ENCODE data around the gene BRSK2. TPM values are rescaled to one million over a fixed set of nuclear protein-coding genes. Genes with fewer than 3 reads are reported as not detected.
A peak's percentile ranks its signal among the peaks of the same experiment; 100 is the strongest.

Gene BRSK2
- total RNA-seq, 2 experiments from 2014 or later = 0.96 to 1.2 TPM

DNA sequence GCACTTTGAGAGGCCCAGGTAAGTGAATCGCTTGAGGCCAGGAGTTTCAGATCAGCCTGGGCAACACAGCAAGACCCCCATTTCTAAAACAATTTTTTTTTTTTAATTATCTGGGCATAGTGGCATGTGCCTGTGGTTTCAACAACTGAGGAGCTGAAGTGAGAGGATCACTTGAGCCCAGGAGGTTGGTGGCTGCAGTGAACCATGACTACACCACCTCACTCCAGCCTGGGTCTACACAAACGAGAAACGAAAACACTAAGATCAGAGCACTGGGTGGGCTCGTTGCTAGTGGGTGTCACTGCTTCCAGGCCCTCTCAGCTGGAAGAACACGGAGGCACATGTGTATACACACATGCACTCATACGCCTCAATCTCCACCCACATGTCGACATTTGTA, 100.9 kb downstream of the BRSK2 start:
- peaks cover 1% of the 10 kb centered on the region for H3K36me3 Mint-ChIP-seq (ENCODE audit: low read depth)
- POLR2A ChIA-PET = no interaction called here
- DNase-seq = no peak
- intact Hi-C loops (cut with DNase I, micrococcal nuclease) = no loop called here
- no peaks in the 10 kb centered on the region for H3K9me3 Mint-ChIP-seq (ENCODE audit: low read depth)
- CTCF ChIA-PET = no interaction called here
- H3K27ac Mint-ChIP-seq = no peak overlapping the region
- no peak for ATAC-seq
- H3K4me1 Mint-ChIP-seq = peaks cover 41% of the 10 kb centered on the region
- no peak overlapping the region for H3K4me3 Mint-ChIP-seq
- no peaks in the 10 kb centered on the region for H3K27me3 Mint-ChIP-seq

DNA sequence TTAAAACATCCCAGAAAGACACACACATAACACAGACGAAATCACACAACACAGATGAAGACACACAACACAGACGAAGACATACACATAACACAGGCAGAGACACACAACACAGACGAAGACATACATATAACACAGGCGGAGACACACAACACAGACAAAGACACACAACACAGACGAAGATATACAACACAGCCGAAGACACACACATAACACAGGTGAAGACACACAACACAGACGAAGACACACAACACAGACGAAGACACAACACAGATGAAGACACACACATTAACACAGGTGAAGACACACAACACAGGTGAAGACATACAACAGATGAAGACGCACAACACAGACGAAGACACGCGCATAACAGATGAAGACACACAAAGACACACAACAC, 101.6 kb downstream of the BRSK2 start:
- Mint-ChIP-seq H3K27ac (no peak overlapping the region), H3K9me3 (ENCODE audit: low read depth) (no peaks in the 10 kb centered on the region), H3K4me3 (no peak overlapping the region), H3K36me3 (ENCODE audit: low read depth) (peaks cover 3% of the 10 kb centered on the region), H3K4me1 (peaks cover 48% of the 10 kb centered on the region), H3K27me3 (no peaks in the 10 kb centered on the region)
- intact Hi-C loops (cut with DNase I, micrococcal nuclease) = no loop called here
- ChIA-PET POLR2A (no interaction called here), CTCF (no interaction called here)
- DNase-seq (no peak), ATAC-seq (no peak)

DNA sequence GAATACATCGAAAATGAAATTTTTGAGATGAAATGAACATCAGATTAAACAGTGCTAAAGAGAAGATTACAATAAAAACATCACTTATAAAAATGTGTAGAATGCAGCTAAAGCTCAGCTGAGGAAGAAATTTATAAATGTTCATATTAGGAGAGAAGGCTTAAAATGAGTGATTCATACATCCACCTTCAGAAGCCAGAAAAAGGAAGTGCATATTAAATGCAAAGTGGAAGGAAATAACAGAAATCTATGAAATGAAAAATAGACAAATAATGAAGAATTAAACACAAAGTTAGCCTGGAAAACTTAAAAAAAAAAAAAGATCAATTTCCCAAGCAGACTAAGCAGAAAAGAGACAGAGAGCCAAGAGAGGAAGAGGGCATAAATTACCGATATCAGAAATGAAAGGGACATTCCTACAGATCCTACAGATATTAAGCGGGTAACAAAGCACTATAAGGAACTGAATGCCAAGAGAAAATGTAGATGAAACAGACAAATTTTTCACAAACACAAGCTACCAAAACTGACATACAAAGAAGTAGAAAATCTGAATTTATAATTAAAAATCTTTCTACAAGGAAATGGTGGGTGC, 104.0 kb downstream of the BRSK2 start:
- Mint-ChIP-seq H3K36me3 (ENCODE audit: low read depth) (peaks cover 4% of the 10 kb centered on the region), H3K4me3 (no peak overlapping the region), H3K27me3 (no peaks in the 10 kb centered on the region), H3K27ac (no peak overlapping the region), H3K9me3 (ENCODE audit: low read depth) (no peaks in the 10 kb centered on the region), H3K4me1 (peaks cover 59% of the 10 kb centered on the region)
- CTCF ChIA-PET = interaction anchor here (0.7 kb wide), 1 partner anchor 287 kb away, joined by 4 read pairs; no protein-coding TSS in a partner anchor
- ATAC-seq (no peak), DNase-seq (no peak)
- POLR2A ChIA-PET = no interaction called here
- intact Hi-C loops (cut with DNase I, micrococcal nuclease) = no loop called here

DNA sequence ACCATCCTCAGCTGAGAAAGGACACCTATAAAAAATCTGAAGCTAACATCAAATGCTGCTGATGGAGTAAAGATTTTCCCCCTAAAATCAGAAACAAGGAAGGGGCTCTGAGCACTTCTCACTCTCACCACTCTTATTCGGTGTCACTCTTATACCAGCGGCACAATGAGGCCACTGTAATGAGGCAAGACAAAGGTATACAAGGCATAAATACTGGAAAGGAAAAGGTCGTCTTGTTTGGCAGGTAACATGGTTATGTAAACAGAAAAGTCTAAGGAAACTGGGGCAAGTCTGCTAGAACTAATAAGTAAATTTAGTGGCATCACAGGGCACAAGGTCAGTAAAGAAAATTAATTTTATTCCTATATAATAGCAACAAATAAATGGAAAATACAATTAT, 104.9 kb downstream of the BRSK2 start:
- peaks cover 54% of the 10 kb centered on the region for H3K4me1 Mint-ChIP-seq

DNA sequence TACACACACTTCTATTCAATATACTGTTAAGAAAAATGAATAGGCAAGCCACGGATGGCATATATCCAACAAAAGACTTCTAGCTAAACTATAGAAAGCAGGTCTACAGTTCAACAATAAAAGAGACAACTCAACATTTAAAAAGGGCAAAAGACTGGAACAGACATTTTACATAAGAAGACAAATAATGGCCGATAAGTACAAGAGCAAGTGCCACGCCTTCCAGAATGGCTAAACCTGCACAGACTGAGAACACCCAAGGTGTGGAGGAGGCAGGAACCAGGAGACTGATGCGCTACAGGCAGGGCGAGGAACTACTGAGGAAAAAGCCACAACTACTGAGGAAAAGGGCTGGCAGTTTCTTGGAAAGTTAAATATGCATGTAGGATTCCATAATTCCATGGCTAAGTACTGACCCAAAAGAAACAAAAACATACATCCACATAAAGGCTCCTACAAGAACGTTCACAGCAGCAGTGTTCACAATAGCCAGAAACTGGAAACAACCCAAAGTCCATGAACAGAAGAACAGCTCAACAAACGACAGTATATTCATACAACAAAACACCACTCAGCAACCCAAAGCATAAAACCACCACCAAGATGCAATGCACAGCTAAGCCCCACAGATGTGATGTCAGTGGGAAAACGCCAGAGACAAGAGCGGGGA, 106.5 kb downstream of the BRSK2 start:
- no peaks in the 10 kb centered on the region for H3K27me3 Mint-ChIP-seq
- H3K27ac Mint-ChIP-seq = no peak overlapping the region
- ChIA-PET CTCF (interaction anchor here (0.6 to 1.7 kb wide), 3 partner anchors 9 to 156 kb away, joined by 3 to 4 read pairs (median 4); no protein-coding TSS in a partner anchor), POLR2A (no interaction called here)
- no peak for DNase-seq
- H3K4me1 Mint-ChIP-seq = peaks cover 60% of the 10 kb centered on the region
- intact Hi-C loops (cut with DNase I, micrococcal nuclease) = no loop called here
- peaks cover 10% of the 10 kb centered on the region for H3K36me3 Mint-ChIP-seq (ENCODE audit: low read depth)
- H3K4me3 Mint-ChIP-seq = no peak overlapping the region
- no peak for ATAC-seq
- H3K9me3 Mint-ChIP-seq (ENCODE audit: low read depth) = peaks cover 3% of the 10 kb centered on the region

More for the DNA sequence above, 104.9 kb downstream of the BRSK2 start:
- Mint-ChIP-seq H3K4me3 (no peak overlapping the region), H3K9me3 (ENCODE audit: low read depth) (peaks cover 3% of the 10 kb centered on the region), H3K27ac (no peak overlapping the region), H3K27me3 (no peaks in the 10 kb centered on the region), H3K36me3 (ENCODE audit: low read depth) (peaks cover 8% of the 10 kb centered on the region)
- ChIA-PET POLR2A (no interaction called here), CTCF (no interaction called here)
- intact Hi-C loops (cut with DNase I, micrococcal nuclease) = no loop called here
- ATAC-seq = no peak
- no peak for DNase-seq

DNA sequence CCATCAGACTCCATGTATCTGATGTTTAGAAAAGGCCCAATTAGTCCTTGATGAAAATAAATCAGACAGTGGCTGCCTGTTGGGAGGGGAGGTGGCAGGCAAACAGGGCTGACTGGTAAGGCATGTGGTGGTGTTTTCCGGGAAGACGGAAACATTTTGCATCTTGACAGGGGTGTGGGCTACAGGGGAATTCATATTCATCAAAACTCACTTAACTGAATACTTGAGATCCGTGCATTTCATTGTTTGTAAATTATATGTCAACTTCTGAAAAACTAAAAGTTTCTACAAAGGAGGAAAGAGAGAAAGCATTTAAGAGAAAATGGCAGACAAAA, 107.0 kb downstream of the BRSK2 start:
- intact Hi-C loops (cut with DNase I, micrococcal nuclease) = no loop called here
- no peak overlapping the region for H3K4me3 Mint-ChIP-seq
- H3K36me3 Mint-ChIP-seq (ENCODE audit: low read depth) = peaks cover 11% of the 10 kb centered on the region
- H3K4me1 Mint-ChIP-seq = peaks cover 60% of the 10 kb centered on the region
- H3K27ac Mint-ChIP-seq = peak overlapping the region; percentile 14
- ATAC-seq (no peak), DNase-seq (no peak)
- H3K9me3 Mint-ChIP-seq (ENCODE audit: low read depth) = peaks cover 3% of the 10 kb centered on the region
- CTCF ChIA-PET = interaction anchor here (1.7 kb wide), 1 partner anchor 78 kb away, joined by 4 read pairs; no protein-coding TSS in a partner anchor
- H3K27me3 Mint-ChIP-seq = no peaks in the 10 kb centered on the region
- POLR2A ChIA-PET = no interaction called here

DNA sequence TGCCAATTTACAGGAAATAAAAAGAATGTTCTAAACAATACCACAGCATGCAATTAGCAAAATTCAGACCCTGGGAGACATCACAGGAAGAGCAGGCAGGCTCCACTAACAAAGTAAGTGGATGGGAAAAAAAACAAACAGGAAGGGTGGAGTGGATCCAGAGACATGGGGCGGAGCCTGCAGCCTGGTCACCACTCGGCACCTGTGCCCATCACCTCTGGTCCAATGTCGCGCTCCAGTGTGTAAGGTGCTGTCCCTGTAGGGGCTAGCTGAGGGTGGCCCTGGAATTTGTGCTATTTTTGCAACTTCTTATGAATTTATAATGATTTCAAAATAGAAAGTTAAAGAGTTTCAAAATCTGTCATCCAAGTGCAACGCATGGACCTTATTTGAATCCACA, 107.9 kb downstream of the BRSK2 start:
- Mint-ChIP-seq H3K27me3 (no peaks in the 10 kb centered on the region), H3K4me3 (no peak overlapping the region), H3K9me3 (ENCODE audit: low read depth) (peaks cover 3% of the 10 kb centered on the region), H3K36me3 (ENCODE audit: low read depth) (peaks cover 12% of the 10 kb centered on the region), H3K4me1 (peaks cover 58% of the 10 kb centered on the region), H3K27ac (peak overlapping the region; percentile 7)
- ChIA-PET POLR2A (no interaction called here), CTCF (no interaction called here)
- ATAC-seq = peak; percentile 60
- intact Hi-C loops (cut with DNase I, micrococcal nuclease) = no loop called here
- DNase-seq = no peak

DNA sequence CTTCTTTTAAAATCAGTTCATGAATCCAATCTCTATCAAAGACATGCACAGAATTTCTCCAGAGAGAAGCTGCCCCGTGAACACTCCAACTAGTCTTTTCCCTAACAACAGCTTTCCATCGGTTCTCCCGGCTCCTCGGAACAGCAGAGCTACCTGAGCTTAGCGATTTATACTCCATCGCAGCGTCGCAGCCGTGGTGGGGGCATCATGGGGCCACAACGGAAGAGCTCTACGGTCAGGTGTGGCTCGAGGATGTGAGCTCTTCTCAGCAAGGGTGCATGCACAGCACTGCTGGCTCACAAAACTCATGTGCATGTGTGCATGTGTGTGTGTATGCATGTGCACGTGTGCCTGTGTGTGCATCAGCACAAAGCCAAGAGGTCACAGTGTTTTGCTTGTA, 108.5 kb downstream of the BRSK2 start:
- POLR2A ChIA-PET = no interaction called here
- DNase-seq = no peak
- Mint-ChIP-seq H3K36me3 (ENCODE audit: low read depth) (peaks cover 12% of the 10 kb centered on the region), H3K4me1 (peaks cover 53% of the 10 kb centered on the region), H3K9me3 (ENCODE audit: low read depth) (peaks cover 3% of the 10 kb centered on the region), H3K4me3 (no peak overlapping the region), H3K27ac (no peak overlapping the region), H3K27me3 (no peaks in the 10 kb centered on the region)
- CTCF ChIA-PET = interaction anchor here (0.6 kb wide), 1 partner anchor 112 kb away, joined by 3 read pairs; no protein-coding TSS in a partner anchor
- intact Hi-C loops (cut with DNase I, micrococcal nuclease) = no loop called here
- ATAC-seq = no peak

DNA sequence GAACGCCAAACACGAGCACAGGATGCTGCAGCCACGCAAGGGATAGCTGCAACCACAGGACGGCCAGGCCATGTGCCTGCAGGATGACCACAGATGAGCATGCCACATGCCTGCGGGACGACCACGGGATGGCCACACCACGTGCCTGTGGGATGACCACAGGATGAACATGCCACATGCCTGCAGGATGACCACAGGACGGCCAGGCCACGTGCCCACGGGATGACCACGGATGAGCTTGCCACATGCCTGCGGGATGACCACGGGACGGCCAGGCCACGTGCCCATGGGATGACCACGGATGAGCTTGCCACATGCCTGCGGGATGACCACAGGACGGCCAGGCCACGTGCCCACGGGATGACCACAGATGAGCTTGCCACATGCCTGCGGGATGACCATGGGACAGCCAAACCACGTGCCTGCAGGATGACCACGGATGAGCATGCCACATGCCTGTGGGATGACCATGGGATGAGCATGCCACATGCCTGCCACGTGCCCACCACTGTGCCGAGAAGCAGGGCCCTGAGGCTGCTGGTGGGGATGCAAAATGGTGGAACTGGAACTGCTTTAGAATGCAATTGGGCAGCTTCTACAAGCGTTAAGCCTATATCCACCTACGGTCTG, 109.6 kb downstream of the BRSK2 start:
- intact Hi-C loops (cut with DNase I, micrococcal nuclease) = no loop called here
- Mint-ChIP-seq H3K27me3 (no peaks in the 10 kb centered on the region), H3K27ac (no peak overlapping the region), H3K4me3 (no peak overlapping the region), H3K9me3 (ENCODE audit: low read depth) (peaks cover 3% of the 10 kb centered on the region), H3K4me1 (peaks cover 45% of the 10 kb centered on the region), H3K36me3 (ENCODE audit: low read depth) (peaks cover 12% of the 10 kb centered on the region)
- POLR2A ChIA-PET = no interaction called here
- CTCF ChIA-PET = no interaction called here
- no peak for ATAC-seq
- DNase-seq = no peak

DNA sequence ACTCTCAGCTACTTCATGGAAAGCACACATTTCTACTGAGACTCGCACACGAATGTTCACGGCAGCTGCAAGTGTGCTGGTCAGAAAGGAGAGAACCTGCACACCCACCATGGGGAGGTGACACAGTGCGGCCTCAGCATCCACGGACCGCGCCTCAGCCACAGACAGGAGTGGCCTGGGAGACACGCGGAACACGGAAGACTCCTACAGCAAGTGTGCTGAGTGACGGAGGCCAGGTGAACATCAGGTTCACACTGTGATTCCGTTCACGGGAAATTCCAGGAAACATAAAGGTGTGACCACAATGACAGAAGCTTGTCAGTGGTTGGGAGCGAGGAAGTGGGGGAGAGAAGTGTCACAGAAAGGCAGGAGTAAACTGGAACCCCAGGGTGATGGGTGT, 110.2 kb downstream of the BRSK2 start:
- H3K27me3 Mint-ChIP-seq = no peaks in the 10 kb centered on the region
- CTCF ChIA-PET = no interaction called here
- no peak for ATAC-seq
- peaks cover 43% of the 10 kb centered on the region for H3K4me1 Mint-ChIP-seq
- H3K9me3 Mint-ChIP-seq (ENCODE audit: low read depth) = peaks cover 3% of the 10 kb centered on the region
- no peak overlapping the region for H3K4me3 Mint-ChIP-seq
- intact Hi-C loops (cut with DNase I, micrococcal nuclease) = no loop called here
- peaks cover 12% of the 10 kb centered on the region for H3K36me3 Mint-ChIP-seq (ENCODE audit: low read depth)
- H3K27ac Mint-ChIP-seq = no peak overlapping the region
- POLR2A ChIA-PET = no interaction called here
- no peak for DNase-seq

DNA sequence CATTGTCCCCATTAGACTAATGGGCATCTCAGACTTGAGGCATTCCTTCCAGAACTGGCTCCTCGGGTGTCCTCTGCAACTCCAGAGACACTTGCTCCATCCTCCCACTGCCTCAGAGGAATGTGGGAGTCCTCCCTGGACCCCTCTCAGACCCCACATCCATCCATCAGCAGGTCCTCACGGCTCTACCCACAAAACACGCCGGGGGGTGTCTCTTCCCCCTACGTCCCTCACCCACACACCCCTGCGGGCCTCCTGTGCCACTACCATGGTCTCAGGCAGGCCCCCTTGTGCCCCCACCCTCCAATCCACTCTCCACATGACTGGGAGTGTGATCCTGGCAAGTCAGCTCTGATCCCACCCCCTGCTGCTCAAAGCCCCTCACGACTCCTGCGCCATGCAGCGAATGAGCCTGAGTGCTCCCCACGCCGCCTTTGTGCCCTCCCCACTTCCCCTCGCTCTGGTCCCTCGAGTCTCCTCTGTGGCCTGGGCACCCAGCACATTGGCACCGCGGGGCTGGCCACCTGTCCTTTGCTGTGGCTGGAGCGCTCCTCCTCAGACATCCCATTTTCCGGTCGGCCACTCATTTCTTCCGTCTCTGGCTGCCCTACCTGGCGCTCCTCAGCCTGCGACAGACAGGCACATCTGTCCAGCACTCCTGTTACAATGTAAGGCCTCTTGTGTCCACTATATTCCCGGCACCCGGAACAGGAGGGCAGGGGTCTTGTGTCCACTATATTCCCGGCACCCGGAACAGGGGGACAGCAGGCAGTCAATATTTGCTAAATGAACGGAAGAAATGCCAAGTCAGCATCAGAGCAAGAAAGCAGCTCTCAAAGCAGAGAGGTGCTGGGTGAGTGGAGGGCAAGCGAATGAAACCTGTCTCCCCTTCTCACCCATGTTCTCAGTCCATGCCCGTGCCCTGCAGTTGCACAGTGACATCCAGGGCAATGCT, 111.0 kb downstream of the BRSK2 start:
- peaks cover 3% of the 10 kb centered on the region for H3K9me3 Mint-ChIP-seq (ENCODE audit: low read depth)
- H3K4me3 Mint-ChIP-seq = no peak overlapping the region
- POLR2A ChIA-PET = no interaction called here
- H3K27me3 Mint-ChIP-seq = no peaks in the 10 kb centered on the region
- ATAC-seq = no peak
- H3K27ac Mint-ChIP-seq = no peak overlapping the region
- peaks cover 10% of the 10 kb centered on the region for H3K36me3 Mint-ChIP-seq (ENCODE audit: low read depth)
- peaks cover 40% of the 10 kb centered on the region for H3K4me1 Mint-ChIP-seq
- no peak for DNase-seq
- CTCF ChIA-PET = no interaction called here
- intact Hi-C loops (cut with DNase I, micrococcal nuclease) = no loop called here
